ENCODE measurements around the gene ZNF264.

DNA sequence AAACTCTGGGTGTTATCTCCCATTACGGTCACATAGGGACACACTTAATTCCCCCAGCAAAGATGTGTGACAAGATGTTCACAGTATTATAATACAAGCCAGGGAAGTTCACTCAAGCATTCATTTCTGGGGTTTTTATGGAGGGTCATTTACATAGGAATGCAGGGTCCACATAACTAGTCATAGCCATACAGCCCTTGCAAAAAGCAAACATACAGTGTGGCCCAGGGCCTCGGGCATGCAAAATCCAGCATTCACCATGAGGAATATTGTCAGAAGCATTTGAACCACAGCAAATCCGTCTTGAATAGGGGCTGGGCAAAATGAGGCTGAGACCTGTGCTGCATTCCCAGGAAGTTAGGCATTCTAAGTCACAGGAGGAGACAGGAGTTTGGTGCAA, 76.0 kb downstream of the ZNF264 start:
- TF ChIP-seq EZH2 (IDR thresholded peaks at IDR 0.05; ENCODE audit: borderline replicate concordance, insufficient read depth, low read depth, low read length, poor library complexity, severe bottlenecking), result no peak
- no peak for TF ChIP-seq CTCF (IDR thresholded peaks at IDR 0.05)

Measured in B cell (primary cell).